Ectodermal cell (in vitro differentiated cells): ENCODE data around the gene TAF4B.
"Not testable (repeated sequence)": the region's sequence is repeated elsewhere in the genome, so short reads cannot be mapped to it uniquely, and the experiment has no call there.

ENCODE experiments used
- H3K27ac ChIP-seq: 2 replicates; pipeline ENCODE4 v1.7.0; 2013; ENCODE audit warnings: mild to moderate bottlenecking, low read depth, low read length; ENCODE audit not compliant: insufficient read depth, poor library complexity, severe bottlenecking
- H3K27me3 ChIP-seq: 2 replicates; pipeline ENCODE4 v1.7.0; 2013; ENCODE audit warnings: mild to moderate bottlenecking, low read length; ENCODE audit not compliant: insufficient read depth, control insufficient read depth, poor library complexity, severe bottlenecking
- H3K36me3 ChIP-seq: one replicate; pipeline ENCODE4 v1.7.0; 2013; ENCODE audit warnings: low read length; ENCODE audit not compliant: control insufficient read depth, insufficient read depth
- H3K4me1 ChIP-seq: one replicate; pipeline ENCODE4 v1.7.0; 2013; ENCODE audit warnings: low read length; ENCODE audit not compliant: control insufficient read depth, insufficient read depth
- H3K4me3 ChIP-seq: 2 replicates; pipeline ENCODE4 v1.7.0; 2013; ENCODE audit warnings: low read depth, low read length, control low read depth; ENCODE audit not compliant: insufficient read depth
- H3K9me3 ChIP-seq: 2 replicates; pipeline ENCODE4 v1.7.0; 2013; ENCODE audit warnings: mild to moderate bottlenecking, low read length, moderate library complexity; ENCODE audit not compliant: control insufficient read depth
- WGBS, 2 experiments: methylation state at CpG; one replicate each; pipeline ENCODE4 v1.1.7; 2013; ENCODE audit warnings: missing lambda C conversion rate in 2 of 2; 5-methylcytosine and 5-hydroxymethylcytosine counted together

Gene TAF4B

DNA sequence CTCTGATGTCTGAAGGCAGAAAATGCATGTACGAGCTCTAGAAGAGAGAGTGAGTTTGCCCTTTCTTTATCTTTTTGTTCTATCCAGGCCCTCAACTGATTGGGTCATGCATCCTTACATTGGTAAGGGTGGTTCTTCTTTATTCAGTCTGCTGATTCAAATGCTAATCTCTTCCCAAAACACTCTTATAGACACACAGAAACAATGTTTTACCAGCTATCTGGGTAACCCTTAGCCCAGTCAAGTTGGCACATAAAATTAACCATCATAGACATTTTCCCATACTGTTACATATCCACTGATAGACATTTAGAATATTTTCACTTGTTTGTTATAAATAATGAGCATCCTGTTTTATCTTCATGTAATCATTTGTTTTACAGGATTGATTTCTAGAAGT lies 141.2 kb downstream of the TAF4B start:
- no peak overlapping the region for H3K4me3 ChIP-seq
- no peak overlapping the region for H3K27ac ChIP-seq
- H3K27me3 ChIP-seq: no peaks in the 10 kb centered on the region
- no peaks in the 10 kb centered on the region for H3K4me1 ChIP-seq
- no peaks in the 10 kb centered on the region for H3K9me3 ChIP-seq
- no peaks in the 10 kb centered on the region for H3K36me3 ChIP-seq
- WGBS, 2 experiments: 90 to 95% methylated on average over 1 of the region's 1 CpG

- no peaks in the 10 kb centered on the region for H3K36me3 ChIP-seq
- H3K4me3 ChIP-seq: no peak overlapping the region
- no peaks in the 10 kb centered on the region for H3K9me3 ChIP-seq
- H3K27me3 ChIP-seq: no peaks in the 10 kb centered on the region
- H3K27ac ChIP-seq: no peak overlapping the region
- 52 to 65% methylated on average over 1 of the region's 1 CpG for WGBS, 2 experiments
- no peaks in the 10 kb centered on the region for H3K4me1 ChIP-seq
Observed at GRCh38 chr18:26370037-26370436, 143.8 kb downstream of the TAF4B start.

DNA sequence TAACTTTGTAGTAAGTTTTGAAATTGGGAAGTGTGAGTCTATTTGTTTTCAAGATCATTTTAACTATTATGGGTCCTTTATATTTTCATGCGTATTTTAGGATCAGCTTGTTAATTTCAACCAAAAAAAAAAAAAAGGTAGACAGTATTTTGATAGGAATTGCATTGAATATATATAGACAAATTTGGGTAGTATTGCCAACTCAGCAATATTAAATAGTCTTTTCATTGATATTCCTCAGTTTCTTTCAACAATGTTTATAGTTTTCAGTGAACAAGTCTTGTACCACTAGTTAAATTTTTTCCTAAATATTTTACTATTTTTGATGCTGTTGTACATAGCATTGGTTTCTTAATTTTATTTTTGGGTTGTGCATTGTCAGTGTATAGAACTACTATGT lies 149.9 kb downstream of the TAF4B start:
- 100% methylated on average over 1 of the region's 1 CpG; no CpG with 5 or more reads in 1 of the 2 experiments for WGBS, 2 experiments

GRCh38 chr18:26378701-26379100 lies 152.5 kb downstream of the TAF4B start:
- Histone ChIP-seq H3K27ac (no peak overlapping the region), H3K9me3 (no peaks in the 10 kb centered on the region)

More for the DNA sequence above, 149.9 kb downstream of the TAF4B start:
- Histone ChIP-seq H3K27me3 (no peaks in the 10 kb centered on the region), H3K36me3 (no peaks in the 10 kb centered on the region), H3K4me1 (no peaks in the 10 kb centered on the region), H3K27ac (no peak overlapping the region), H3K9me3 (no peaks in the 10 kb centered on the region), H3K4me3 (no peak overlapping the region)

DNA sequence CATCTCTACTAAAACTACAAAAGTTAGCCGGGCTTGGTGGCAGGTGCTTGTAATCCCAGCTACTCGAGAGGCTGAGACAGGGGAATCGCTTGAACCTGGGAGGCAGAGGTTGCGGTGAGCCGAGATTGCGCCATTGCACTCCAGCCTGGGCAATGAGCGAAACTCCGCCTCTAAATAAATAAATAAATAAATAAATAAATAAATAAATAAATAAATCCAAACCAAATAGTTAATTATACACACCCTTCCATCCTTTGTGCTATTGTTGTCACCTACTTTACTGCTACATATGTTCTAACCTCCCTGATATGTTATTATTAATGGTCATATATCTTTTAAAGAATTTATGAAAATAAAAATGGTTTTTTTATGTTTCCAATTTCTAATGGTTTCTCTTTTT lies 155.3 kb downstream of the TAF4B start:
- H3K4me1 ChIP-seq, H3K36me3 ChIP-seq, H3K4me3 ChIP-seq, H3K27me3 ChIP-seq, H3K27ac ChIP-seq, H3K9me3 ChIP-seq: not testable (repeated sequence)
- WGBS, 2 experiments: 86 to 91% methylated on average over 5 to 6 of the region's 8 CpGs

More at GRCh38 chr18:26378701-26379100, 152.5 kb downstream of the TAF4B start:
- no peak overlapping the region for H3K4me3 ChIP-seq
- H3K36me3 ChIP-seq: no peaks in the 10 kb centered on the region
- no peaks in the 10 kb centered on the region for H3K27me3 ChIP-seq
- no peaks in the 10 kb centered on the region for H3K4me1 ChIP-seq

GRCh38 chr18:26383454-26384270 lies 157.4 kb downstream of the TAF4B start:
- H3K9me3 ChIP-seq: no peaks in the 10 kb centered on the region
- no peaks in the 10 kb centered on the region for H3K27me3 ChIP-seq
- H3K4me1 ChIP-seq: peaks cover 7% of the 10 kb centered on the region
- H3K27ac ChIP-seq: no peak overlapping the region
- H3K4me3 ChIP-seq: no peak overlapping the region
- WGBS, 2 experiments: 45 to 60% methylated on average over 2 of the region's 2 CpGs
- no peaks in the 10 kb centered on the region for H3K36me3 ChIP-seq

DNA sequence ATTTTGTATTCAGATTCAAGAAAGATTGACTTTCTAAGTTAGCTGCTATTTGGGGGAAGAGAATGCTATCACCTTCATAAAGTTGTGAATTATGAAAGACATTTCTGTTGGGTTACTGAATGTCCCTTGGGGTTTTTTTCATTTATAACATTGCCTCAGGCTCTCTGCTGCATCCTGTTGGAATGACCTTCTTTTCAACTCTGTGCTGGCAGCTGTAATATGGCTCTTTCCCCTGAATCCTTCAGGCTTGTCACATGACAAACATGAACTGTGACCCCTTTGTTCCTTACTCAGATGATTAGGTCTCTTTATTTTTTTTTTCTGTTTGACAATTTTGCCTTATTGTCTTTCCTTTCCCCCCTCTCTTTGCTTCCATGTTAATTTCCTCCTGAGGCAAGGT lies 159.8 kb downstream of the TAF4B start:
- no peaks in the 10 kb centered on the region for H3K9me3 ChIP-seq
- no peaks in the 10 kb centered on the region for H3K27me3 ChIP-seq
- H3K27ac ChIP-seq: peak overlapping the region; percentile 30
- peaks cover 7% of the 10 kb centered on the region for H3K4me1 ChIP-seq
- no peaks in the 10 kb centered on the region for H3K36me3 ChIP-seq
- no peak overlapping the region for H3K4me3 ChIP-seq

- Histone ChIP-seq H3K27me3 (no peaks in the 10 kb centered on the region), H3K27ac (peak overlapping the region; percentile 30), H3K9me3 (no peaks in the 10 kb centered on the region), H3K4me1 (peaks cover 7% of the 10 kb centered on the region), H3K4me3 (no peak overlapping the region), H3K36me3 (no peaks in the 10 kb centered on the region)
- 100% methylated on average over 1 of the region's 2 CpGs for WGBS, 2 experiments
Observed at GRCh38 chr18:26386441-26386840, 160.2 kb downstream of the TAF4B start.

DNA sequence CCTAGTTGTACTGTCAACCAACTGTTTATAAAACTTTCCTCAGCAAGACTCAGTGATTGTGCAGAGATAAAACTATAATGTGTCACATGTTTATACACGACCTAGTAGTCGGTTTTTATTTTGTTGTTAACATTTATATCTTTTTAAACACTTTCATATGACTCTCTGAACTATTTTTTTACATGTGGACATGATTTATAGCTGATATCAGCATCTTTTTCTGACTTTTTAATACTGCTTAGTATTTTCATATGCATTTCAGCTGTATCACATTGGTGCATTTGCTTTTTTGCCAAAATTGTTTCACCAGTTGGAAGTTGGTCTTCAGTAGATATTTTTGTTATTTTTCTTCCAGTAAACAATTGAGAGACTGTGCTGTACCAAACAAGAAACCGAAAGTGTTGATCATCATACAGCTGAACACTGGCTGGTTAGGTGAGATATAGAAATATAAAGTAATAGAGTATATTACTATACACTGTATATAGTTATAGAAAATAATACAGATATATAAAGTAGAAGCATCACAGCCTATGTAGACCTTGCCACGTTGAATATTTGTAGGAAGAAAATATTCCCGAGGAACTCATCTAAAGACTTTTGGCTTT lies 167.9 kb downstream of the TAF4B start:
- 93 to 95% methylated on average over 2 to 5 of the region's 5 CpGs for WGBS, 2 experiments

DNA sequence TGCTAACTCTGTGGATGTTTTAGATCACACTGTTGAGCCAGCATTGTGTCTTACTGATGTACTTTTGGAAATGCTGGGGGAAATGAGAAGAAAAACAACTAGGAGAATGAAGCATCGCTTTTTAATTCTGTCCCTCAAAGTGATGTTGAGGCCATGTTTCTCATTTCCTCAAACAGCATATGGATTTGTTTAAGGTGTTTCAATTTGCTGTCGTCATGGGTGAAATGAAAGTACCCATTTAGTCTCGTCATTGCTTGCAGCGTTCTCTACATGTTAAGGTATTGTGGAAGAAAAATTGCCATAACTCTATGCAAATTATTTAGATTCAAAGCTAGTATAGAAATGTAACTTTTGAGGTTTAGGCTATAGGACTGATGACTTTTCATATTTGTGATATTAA lies 170.8 kb downstream of the TAF4B start:
- H3K4me1 ChIP-seq: no peaks in the 10 kb centered on the region
- H3K4me3 ChIP-seq: no peak overlapping the region
- H3K36me3 ChIP-seq: no peaks in the 10 kb centered on the region
- H3K9me3 ChIP-seq: no peaks in the 10 kb centered on the region
- WGBS, 2 experiments: 99% methylated on average over 4 of the region's 4 CpGs
- no peaks in the 10 kb centered on the region for H3K27me3 ChIP-seq
- H3K27ac ChIP-seq: no peak overlapping the region

More for the DNA sequence above, 167.9 kb downstream of the TAF4B start:
- H3K9me3 ChIP-seq: no peaks in the 10 kb centered on the region
- H3K27ac ChIP-seq: no peak overlapping the region
- no peaks in the 10 kb centered on the region for H3K36me3 ChIP-seq
- no peaks in the 10 kb centered on the region for H3K4me1 ChIP-seq
- no peaks in the 10 kb centered on the region for H3K27me3 ChIP-seq
- H3K4me3 ChIP-seq: no peak overlapping the region
